K562 (cell line): Measurements from ENCODE around the gene CHAC1. TPM values are rescaled to one million over a fixed set of nuclear protein-coding genes. Genes with fewer than 3 reads are reported as not detected.

Source experiments
- ASH1L ChIP-seq: fragments of 450-650 bp; IDR thresholded peaks from 2 replicates; pipeline ENCODE4 v1.6.1; 2018; ENCODE audit warnings: borderline replicate concordance, mild to moderate bottlenecking, low read depth; ENCODE audit not compliant: partially characterized antibody
- BHLHE40 ChIP-seq: IDR thresholded peaks from 2 replicates; pipeline ENCODE4 v1.6.1; 2011; ENCODE audit warnings: low read length, improper control_type of control experiment
- CTBP1 ChIP-seq: fragments of 450-650 bp; IDR thresholded peaks from 2 replicates; pipeline ENCODE4 v1.6.1; 2016; ENCODE audit warnings: borderline replicate concordance
- HDGF ChIP-seq: fragments of 450-650 bp; IDR thresholded peaks from 2 replicates; pipeline ENCODE4 v1.6.1; 2016
- JUND ChIP-seq, 2 experiments: IDR thresholded peaks; 2 replicates in 1 of 2; 3 replicates in 1 of 2; pipeline ENCODE4 v1.6.1; 2011; ENCODE audit warnings: borderline replicate concordance in 2 of 2, low read depth in 2 of 2, low read length in 2 of 2, improper control_type of control experiment in 1 of 2, missing biosample characterization in 1 of 2, missing genetic modification characterization in 1 of 2, missing genetic modification reagents in 1 of 2
- SIN3A ChIP-seq, 2 experiments: fragments of 150-350 bp in 1 of 2; IDR thresholded peaks; 2 replicates each; pipeline ENCODE4 v1.6.1; 2011 to 2016; ENCODE audit warnings: borderline replicate concordance in 2 of 2, low read depth in 2 of 2, low read length in 2 of 2, mild to moderate bottlenecking in 2 of 2, moderate library complexity in 2 of 2; ENCODE audit not compliant: control insufficient read depth in 1 of 2
- SMAD1 ChIP-seq: fragments of 150-350 bp; IDR thresholded peaks from 2 replicates; pipeline ENCODE4 v1.6.1; 2014; ENCODE audit warnings: low read length, low read depth; ENCODE audit not compliant: partially characterized antibody
- SRSF1 ChIP-seq: fragments of 200-400 bp; formaldehyde crosslinking; IDR thresholded peaks from 2 replicates; pipeline ENCODE4 v1.6.1; 2017; ENCODE audit warnings: mild to moderate bottlenecking, low read depth, low read length, moderate library complexity
- ZFPM2 ChIP-seq: fragments of 250-450 bp; sonication (Bioruptor Pico); IDR thresholded peaks from 2 replicates; pipeline ENCODE4 v1.5.1; 2022; ENCODE audit warnings: mild to moderate bottlenecking
- ZNF24 ChIP-seq: fragments of 450-650 bp; IDR thresholded peaks from 2 replicates; pipeline ENCODE4 v1.6.1; 2016
- ZNF551 ChIP-seq: fragments of 250-450 bp; sonication (Bioruptor Pico); IDR thresholded peaks from 2 replicates; pipeline ENCODE4 v1.5.0; 2021; ENCODE audit warnings: mild to moderate bottlenecking, moderate library complexity
- polyA plus RNA-seq, 8 experiments: library from polyadenylated mRNA; depleted of rRNA in 4 of 8; stranded (reverse) in 5 of 8; unstranded in 3 of 8; fragments of >200 nt; fragmentation: Nextera tagmentation in 2 of 8; fragmentation: Illumina TruSeq in 1 of 8; extraction: Ambion mirVana in 2 of 8; extraction: Trizol in 1 of 8; gene quantifications; 2 replicates each; pipeline versions ENCODE4 v1.2.1 to v1.2.3, GENCODE V29; 2011 to 2014; ENCODE audit warnings: inconsistent platforms in 1 of 8, missing spikeins in 1 of 8
- total RNA-seq, 7 experiments: library from RNA; depleted of rRNA in 6 of 7; stranded (reverse); fragments of >200 nt in 6 of 7; fragmentation: Illumina TruSeq in 2 of 7; extraction: Trizol in 2 of 7; gene quantifications; 2 replicates each; pipeline versions ENCODE4 v1.2.1 to v1.2.3, GENCODE V29; 2011 to 2021; ENCODE audit warnings: low replicate concordance in 1 of 7
- TF ChIP-seq, protein P1 (sequence below): fragments of 450-650 bp; IDR thresholded peaks from 2 replicates; pipeline ENCODE4 v1.6.1; 2016; ENCODE audit warnings: low read depth
- TF ChIP-seq, protein P2 (sequence below): fragments of 450-650 bp; IDR thresholded peaks from 2 replicates; pipeline ENCODE4 v1.6.1; 2017; ENCODE audit warnings: antibody characterized with exemption
- TF ChIP-seq, protein P3 (sequence below): sonication (generic); formaldehyde crosslinking; IDR thresholded peaks from 2 replicates; pipeline ENCODE4 v1.8.0; 2022; ENCODE audit warnings: mild to moderate bottlenecking, missing genetic modification reagents

CHAC1 gene
- total and polyA plus RNA-seq, 9 of the 15 experiments (the other 6 are each of a cell fraction or from before 2014, with no cell fraction given): 0.47 to 39.0 (median 7.5) TPM

DNA sequence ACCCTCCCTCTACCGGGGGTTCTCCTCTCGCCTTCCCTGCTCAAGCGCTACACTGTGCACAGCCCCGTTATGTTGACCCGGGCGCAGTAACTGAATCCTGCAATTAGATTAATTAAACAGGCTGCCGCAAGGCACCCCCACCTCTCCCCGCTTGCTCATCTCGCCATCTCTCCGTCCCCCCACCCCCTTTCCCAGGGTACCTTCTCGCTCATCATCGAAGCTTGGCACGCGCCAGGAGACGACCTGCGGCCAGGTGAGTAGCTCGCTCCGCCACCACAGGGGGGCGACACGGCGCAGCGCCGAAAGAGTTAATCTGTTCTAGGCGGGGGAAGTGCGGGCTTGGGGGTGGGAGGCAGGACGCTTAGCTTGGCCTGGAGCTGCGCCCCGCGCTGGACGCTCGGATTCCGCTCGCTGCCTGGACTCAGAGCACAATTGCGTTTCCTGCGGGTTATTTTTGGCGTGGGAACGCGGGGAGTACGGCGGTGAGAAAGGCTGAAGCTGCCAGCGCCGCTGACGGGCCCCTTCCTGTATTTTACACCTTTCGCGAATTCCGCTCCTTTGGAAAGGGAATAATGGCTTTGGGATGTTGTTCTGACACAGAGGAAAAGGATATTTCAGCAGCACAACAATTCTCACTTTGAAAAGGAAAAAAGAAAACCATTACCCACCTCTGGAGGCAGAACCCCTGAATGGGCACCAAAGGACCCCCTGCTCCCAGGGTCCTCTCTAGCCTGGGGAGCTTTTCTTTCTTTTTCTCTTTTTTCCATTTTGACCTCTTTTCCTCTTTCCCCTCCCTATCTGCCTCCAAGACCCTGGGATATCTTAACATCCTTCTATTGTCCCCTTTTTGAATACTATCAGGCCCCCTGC, 22.6 kb upstream of the CHAC1 start (continued):
- TF ChIP-seq, protein P1, sequence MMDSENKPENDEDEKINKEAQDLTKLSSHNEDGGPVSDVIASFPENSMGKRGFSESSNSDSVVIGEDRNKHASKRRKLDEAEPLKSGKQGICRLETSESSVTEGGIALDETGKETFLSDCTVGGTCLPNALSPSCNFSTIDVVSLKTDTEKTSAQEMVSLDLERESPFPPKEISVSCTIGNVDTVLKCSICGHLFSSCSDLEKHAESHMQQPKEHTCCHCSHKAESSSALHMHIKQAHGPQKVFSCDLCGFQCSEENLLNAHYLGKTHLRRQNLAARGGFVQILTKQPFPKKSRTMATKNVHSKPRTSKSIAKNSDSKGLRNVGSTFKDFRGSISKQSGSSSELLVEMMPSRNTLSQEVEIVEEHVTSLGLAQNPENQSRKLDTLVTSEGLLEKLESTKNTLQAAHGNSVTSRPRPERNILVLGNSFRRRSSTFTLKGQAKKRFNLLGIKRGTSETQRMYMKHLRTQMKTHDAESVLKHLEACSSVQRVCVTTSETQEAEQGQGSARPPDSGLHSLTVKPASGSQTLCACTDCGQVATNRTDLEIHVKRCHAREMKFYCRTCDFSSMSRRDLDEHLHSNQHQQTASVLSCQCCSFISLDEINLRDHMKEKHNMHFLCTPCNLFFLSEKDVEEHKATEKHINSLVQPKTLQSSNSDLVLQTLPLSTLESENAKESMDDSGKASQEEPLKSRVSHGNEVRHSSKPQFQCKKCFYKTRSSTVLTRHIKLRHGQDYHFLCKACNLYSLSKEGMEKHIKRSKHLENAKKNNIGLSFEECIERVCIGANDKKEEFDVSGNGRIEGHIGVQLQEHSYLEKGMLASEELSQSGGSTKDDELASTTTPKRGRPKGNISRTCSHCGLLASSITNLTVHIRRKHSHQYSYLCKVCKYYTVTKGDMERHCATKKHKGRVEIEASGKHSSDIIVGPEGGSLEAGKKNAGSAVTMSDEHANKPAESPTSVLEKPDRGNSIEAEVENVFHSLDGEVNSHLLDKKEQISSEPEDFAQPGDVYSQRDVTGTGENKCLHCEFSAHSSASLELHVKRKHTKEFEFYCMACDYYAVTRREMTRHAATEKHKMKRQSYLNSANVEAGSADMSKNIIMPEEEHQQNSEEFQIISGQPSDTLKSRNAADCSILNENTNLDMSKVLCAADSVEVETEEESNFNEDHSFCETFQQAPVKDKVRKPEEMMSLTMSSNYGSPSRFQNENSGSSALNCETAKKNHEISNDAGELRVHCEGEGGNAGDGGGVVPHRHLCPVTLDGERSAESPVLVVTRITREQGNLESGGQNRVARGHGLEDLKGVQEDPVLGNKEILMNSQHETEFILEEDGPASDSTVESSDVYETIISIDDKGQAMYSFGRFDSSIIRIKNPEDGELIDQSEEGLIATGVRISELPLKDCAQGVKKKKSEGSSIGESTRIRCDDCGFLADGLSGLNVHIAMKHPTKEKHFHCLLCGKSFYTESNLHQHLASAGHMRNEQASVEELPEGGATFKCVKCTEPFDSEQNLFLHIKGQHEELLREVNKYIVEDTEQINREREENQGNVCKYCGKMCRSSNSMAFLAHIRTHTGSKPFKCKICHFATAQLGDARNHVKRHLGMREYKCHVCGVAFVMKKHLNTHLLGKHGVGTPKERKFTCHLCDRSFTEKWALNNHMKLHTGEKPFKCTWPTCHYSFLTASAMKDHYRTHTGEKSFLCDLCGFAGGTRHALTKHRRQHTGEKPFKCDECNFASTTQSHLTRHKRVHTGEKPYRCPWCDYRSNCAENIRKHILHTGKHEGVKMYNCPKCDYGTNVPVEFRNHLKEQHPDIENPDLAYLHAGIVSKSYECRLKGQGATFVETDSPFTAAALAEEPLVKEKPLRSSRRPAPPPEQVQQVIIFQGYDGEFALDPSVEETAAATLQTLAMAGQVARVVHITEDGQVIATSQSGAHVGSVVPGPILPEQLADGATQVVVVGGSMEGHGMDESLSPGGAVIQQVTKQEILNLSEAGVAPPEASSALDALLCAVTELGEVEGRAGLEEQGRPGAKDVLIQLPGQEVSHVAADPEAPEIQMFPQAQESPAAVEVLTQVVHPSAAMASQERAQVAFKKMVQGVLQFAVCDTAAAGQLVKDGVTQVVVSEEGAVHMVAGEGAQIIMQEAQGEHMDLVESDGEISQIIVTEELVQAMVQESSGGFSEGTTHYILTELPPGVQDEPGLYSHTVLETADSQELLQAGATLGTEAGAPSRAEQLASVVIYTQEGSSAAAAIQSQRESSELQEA: no peak
- TF ChIP-seq SMAD1 (no peak), ZNF24 (no peak), BHLHE40 (peak; percentile 45; the same call in 1 of the 2 replicates), CTBP1 (peak; percentile 85), ASH1L (no peak), SRSF1 (no peak), JUND (IDR thresholded peaks at IDR 0.05; ENCODE audit: borderline replicate concordance, low read depth, low read length) (0 out of 2 replicates have a peak, but pooled peaks have one; percentile 7), JUND (tag; IDR thresholded peaks at IDR 0.05; ENCODE audit: borderline replicate concordance, low read depth, low read length) (no peak), HDGF (no peak), SIN3A (IDR thresholded peaks at IDR 0.05; ENCODE audit: borderline replicate concordance in 2 of 2, control insufficient read depth in 1 of 2, low read depth in 2 of 2, low read length in 2 of 2) (peak in 1 of 2 experiments; percentile 36; a peak in 1 of 4 replicates), ZNF551 (CRISPR knock-in tag) (no peak), ZFPM2 (no peak)
- TF ChIP-seq, protein P2, sequence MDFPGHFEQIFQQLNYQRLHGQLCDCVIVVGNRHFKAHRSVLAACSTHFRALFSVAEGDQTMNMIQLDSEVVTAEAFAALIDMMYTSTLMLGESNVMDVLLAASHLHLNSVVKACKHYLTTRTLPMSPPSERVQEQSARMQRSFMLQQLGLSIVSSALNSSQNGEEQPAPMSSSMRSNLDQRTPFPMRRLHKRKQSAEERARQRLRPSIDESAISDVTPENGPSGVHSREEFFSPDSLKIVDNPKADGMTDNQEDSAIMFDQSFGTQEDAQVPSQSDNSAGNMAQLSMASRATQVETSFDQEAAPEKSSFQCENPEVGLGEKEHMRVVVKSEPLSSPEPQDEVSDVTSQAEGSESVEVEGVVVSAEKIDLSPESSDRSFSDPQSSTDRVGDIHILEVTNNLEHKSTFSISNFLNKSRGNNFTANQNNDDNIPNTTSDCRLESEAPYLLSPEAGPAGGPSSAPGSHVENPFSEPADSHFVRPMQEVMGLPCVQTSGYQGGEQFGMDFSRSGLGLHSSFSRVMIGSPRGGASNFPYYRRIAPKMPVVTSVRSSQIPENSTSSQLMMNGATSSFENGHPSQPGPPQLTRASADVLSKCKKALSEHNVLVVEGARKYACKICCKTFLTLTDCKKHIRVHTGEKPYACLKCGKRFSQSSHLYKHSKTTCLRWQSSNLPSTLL: no peak
- TF ChIP-seq, protein P3, sequence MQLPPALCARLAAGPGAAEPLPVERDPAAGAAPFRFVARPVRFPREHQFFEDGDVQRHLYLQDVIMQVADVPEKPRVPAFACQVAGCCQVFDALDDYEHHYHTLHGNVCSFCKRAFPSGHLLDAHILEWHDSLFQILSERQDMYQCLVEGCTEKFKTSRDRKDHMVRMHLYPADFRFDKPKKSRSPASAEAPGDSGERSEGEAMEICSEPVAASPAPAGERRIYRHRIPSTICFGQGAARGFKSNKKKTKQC: no peak
